Tibial artery (tissue), 4 donors: ENCODE measurements around the gene EDEM2.
A peak's percentile ranks its signal among the peaks of the same experiment; 100 is the strongest.
"Not testable (repeated sequence)": the region's sequence is repeated elsewhere in the genome, so short reads cannot be mapped to it uniquely, and the experiment has no call there.

Experiments used
- DNase-seq, 2 donors: peaks; one replicate each; pipeline ENCODE4 v3.0.0-alpha.2; 2019
- H3K27ac ChIP-seq, 2 donors: fragments of 200-600 bp; sonication (generic) in 1 of 2; 1 replicate in 1 of 2; 2 replicates in 1 of 2; pipeline ENCODE4 v1.5.1; 2018 to 2019; ENCODE audit warnings: mild to moderate bottlenecking in 1 of 2
- H3K27me3 ChIP-seq, 2 donors: fragments of 200-600 bp; sonication (generic) in 1 of 2; one replicate each; pipeline versions ENCODE4 v1.5.1 to v1.6.0; 2016 to 2019
- H3K36me3 ChIP-seq, 3 donors: fragments of 200-600 bp; sonication (generic) in 2 of 3; one replicate each; pipeline ENCODE4 v1.5.1; 2016 to 2019; ENCODE audit warnings: mild to moderate bottlenecking in 2 of 3
- H3K4me1 ChIP-seq, 4 donors: fragments of 200-600 bp; sonication (generic) in 2 of 4; 1 replicate in 3 of 4; 2 replicates in 1 of 4; pipeline ENCODE4 v1.5.1; 2016 to 2019
- H3K4me3 ChIP-seq, 2 donors: fragments of 200-600 bp; sonication (generic) in 1 of 2; 1 replicate in 1 of 2; 2 replicates in 1 of 2; pipeline ENCODE4 v1.5.1; 2018 to 2019; ENCODE audit warnings: mild to moderate bottlenecking in 2 of 2
- H3K9me3 ChIP-seq, 3 donors: fragments of 200-600 bp; sonication (generic) in 1 of 3; one replicate each; pipeline ENCODE4 v1.5.1; 2016 to 2019
- CTCF ChIP-seq, 2 experiments: fragments of 200-600 bp in 1 of 2; fragments of 450-650 bp in 1 of 2; IDR thresholded peaks; one replicate each; pipeline ENCODE4 v1.5.1; 2017 to 2019; ENCODE audit warnings: antibody characterized with exemption in 2 of 2, mild to moderate bottlenecking in 1 of 2, moderate library complexity in 1 of 2
- intact Hi-C: fragments of 100-400 bp; cut with DNase I; formaldehyde crosslinking; loops from one replicate; pipeline ENCODE4 v1.15.0; 2023; ENCODE audit warnings: low total_unique reads

Gene EDEM2

DNA sequence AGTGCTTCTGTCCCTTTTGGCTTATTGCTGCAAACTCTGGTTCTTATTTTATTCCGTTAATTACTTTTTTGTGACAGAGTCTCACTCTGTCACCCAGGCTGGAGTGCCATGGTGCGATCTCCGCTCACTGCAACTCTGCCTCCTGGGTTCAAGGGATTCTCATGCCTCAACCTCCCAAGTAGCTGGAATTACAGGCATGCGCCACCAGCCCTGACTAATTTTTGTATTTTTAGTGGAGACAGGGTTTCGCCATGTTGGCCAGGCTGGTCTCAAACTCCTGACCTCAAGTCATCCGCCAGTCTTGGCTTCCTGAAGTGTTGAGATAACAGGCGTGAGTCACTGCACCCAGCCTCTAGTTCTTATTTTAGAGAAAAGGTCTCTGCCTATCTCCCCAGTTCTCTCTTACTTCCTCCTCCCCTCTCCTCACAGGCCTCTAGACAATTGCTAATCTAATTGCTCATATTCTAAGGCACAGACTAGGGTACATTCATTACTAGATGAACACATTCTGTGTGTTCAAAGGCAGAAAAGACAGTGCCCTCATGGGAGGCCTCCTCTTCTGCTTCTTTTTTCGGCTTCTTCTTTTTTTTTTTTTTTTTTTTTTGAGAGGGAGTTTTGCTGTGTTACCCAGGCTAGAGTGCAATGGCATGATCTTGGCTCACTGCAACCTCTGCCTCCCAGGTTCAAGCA lies 27.0 kb downstream of the EDEM2 start:
- DNase-seq, result peak; percentile 47 to 78
- Histone ChIP-seq H3K27me3 (no peaks in the 10 kb centered on the region), H3K9me3 (no peaks in the 10 kb centered on the region), H3K4me3 (no peak overlapping the region), H3K4me1 (peaks cover 0 to 14% (median 0%) of the 10 kb centered on the region in 4 donors), H3K36me3 (peaks cover 59 to 99% (median 84%) of the 10 kb centered on the region in 3 donors), H3K27ac (peak overlapping the region in 1 of 2 donors; percentile 58)
- no peak for TF ChIP-seq CTCF (IDR thresholded peaks at IDR 0.05)
- intact Hi-C loops, result no loop called here

DNA sequence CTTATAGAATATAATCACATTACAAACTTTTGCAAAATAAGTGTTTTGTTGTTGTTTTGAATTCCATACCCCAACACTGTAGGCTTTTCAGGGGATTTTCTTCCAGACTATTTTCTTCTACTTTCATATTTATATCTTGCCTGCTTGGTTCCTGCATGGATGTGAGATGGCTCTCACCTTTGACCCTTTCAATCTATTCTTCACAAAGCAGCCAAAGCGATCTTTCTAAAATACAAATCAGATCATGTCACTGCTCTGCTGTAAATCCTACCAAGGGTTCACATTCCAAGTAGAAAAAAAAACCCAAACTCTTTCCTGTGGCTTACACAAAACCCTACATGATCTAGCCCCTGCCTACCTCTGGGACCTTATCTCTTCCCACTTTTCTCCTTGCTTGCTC lies 29.5 kb downstream of the EDEM2 start:
- intact Hi-C loops, result no loop called here
- no peak for TF ChIP-seq CTCF (IDR thresholded peaks at IDR 0.05)
- Histone ChIP-seq H3K4me3 (no peak overlapping the region), H3K36me3 (peaks cover 44 to 91% (median 66%) of the 10 kb centered on the region in 3 donors), H3K4me1 (peaks cover 0 to 14% (median 0%) of the 10 kb centered on the region in 4 donors), H3K9me3 (no peaks in the 10 kb centered on the region), H3K27me3 (no peaks in the 10 kb centered on the region), H3K27ac (peak overlapping the region; percentile 13 to 57)
- DNase-seq, result no peak

DNA sequence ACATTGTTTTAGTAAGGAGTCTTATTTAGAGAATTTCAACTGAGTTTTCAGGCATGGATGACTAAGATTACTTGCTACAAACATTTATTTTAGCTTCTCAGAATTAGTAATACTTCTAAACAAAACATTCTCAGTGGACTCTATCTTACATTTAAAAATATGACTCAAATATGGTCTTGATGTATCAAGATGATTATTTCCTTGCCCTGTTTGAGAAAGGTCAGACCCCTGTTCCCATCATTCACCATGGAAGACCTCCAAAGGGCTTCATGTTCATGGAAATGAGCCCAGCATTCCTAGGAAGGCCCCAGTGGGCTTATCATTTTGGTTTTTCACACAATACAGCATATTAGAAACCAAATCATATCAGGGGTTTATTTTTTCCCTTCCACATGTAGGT lies 29.9 kb downstream of the EDEM2 start:
- Histone ChIP-seq H3K9me3 (no peaks in the 10 kb centered on the region), H3K4me1 (peaks cover 0 to 14% (median 0%) of the 10 kb centered on the region in 4 donors), H3K27ac (peak overlapping the region; percentile 44 to 57), H3K36me3 (peaks cover 39 to 86% (median 62%) of the 10 kb centered on the region in 3 donors), H3K4me3 (no peak overlapping the region), H3K27me3 (no peaks in the 10 kb centered on the region)
- no peak for TF ChIP-seq CTCF (IDR thresholded peaks at IDR 0.05)
- DNase-seq, result no peak
- intact Hi-C loops, result no loop called here

DNA sequence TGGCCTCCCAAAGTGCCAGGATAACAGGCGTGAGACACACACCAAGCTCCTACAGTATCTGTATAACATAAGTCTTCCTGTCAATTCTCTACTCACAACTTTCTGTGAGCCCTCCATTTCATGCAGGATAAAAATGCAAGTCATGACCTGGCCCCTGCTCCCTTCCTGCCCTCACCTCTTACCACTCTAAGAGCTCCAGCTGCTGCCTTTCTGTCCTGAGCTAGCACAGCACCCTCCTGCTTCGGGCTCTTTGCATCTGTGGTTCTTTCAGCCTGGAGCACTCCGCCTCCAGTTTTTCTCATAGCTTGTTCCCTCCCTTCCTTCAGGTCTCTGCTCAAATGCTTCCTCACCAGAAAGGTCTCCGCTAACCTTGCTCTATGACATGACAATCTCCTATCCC lies 30.9 kb downstream of the EDEM2 start:
- no peak for DNase-seq
- H3K4me1 ChIP-seq, result peaks cover 0 to 14% (median 0%) of the 10 kb centered on the region in 4 donors
- H3K27ac ChIP-seq, result peak overlapping the region in 1 of 2 donors; percentile 57
- no peaks in the 10 kb centered on the region for H3K27me3 ChIP-seq
- no peak overlapping the region for H3K4me3 ChIP-seq
- intact Hi-C loops, result no loop called here
- peaks cover 30 to 77% (median 53%) of the 10 kb centered on the region in 3 donors for H3K36me3 ChIP-seq
- TF ChIP-seq CTCF (IDR thresholded peaks at IDR 0.05), result no peak
- H3K9me3 ChIP-seq, result no peaks in the 10 kb centered on the region

- DNase-seq, result no peak
- Histone ChIP-seq H3K4me3 (no peak overlapping the region), H3K27me3 (no peaks in the 10 kb centered on the region), H3K27ac (peak overlapping the region in 1 of 2 donors; percentile 57), H3K36me3 (peaks cover 26 to 74% (median 47%) of the 10 kb centered on the region in 3 donors), H3K4me1 (peaks cover 0 to 14% (median 0%) of the 10 kb centered on the region in 4 donors), H3K9me3 (no peaks in the 10 kb centered on the region)
- intact Hi-C loops, result no loop called here
- no peak for TF ChIP-seq CTCF (IDR thresholded peaks at IDR 0.05)
These were observed 31.5 kb downstream of the EDEM2 start for GRCh38 chr20:35115606-35116005.

DNA sequence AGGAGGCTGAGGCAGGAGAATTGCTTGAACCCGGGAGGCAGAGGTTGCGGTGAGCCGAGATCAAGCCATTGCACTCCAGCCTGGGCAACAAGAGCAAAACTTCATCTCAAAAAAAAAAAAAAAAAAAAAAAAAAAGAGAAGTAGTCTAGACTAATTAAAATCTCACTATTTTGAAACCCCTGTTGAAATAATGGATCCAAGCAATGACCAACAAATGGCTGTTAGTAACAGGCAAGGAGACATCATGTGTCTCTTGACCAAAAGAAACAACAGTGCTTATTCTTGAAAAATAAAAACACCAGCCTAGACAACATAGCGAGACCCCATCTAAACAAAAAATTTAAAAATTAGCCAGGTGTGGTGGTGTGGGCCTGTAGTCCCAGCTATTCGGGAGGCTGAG lies 34.9 kb downstream of the EDEM2 start:
- H3K27ac ChIP-seq, H3K4me1 ChIP-seq, intact Hi-C loops, H3K27me3 ChIP-seq, H3K9me3 ChIP-seq, DNase-seq, H3K4me3 ChIP-seq: not testable (repeated sequence)
- peaks cover 9 to 61% (median 24%) of the 10 kb centered on the region in 3 donors for H3K36me3 ChIP-seq
